Stimulated activated CD4-positive, alpha-beta T cell treated with anti-CD3 and anti-CD28 coated beads, Interleukin-4, amount 100 ng/mL, for 24 hours (primary cell): Measurements from ENCODE around the gene CES3.

ENCODE experiments used
- DNase-seq: peaks from one replicate; pipeline ENCODE4 v3.0.0-alpha.2; 2020

CES3 gene

DNA sequence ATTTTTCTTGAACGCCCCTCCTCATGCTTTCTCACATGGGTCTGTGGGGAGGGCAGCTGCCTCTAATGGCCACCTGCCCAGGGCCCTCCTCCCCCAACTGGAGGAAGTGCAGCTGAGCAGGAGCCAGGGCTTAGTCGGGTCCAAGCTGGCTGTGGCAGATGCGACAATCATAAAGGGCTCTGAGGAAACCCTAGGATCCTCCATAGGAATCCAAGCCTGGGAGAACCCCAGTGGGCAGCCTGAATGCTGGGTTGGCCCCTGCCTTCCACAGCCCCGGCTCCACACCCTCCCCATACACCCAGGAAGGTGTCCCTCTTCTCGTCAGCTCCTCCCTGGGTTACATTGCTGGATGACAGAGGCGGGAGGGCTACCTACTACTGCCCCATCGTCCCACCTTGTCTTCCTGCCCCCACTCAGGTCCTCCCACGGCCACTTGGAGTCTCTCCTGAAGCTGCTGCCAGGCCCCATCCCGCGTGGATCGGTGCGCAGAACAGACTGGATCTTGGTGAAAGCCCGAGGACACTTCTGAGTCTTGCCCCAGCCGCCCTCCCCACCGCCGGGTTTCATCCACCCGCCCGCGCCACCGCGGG, 52.3 kb downstream of the CES3 start:
- no peak for DNase-seq

DNA sequence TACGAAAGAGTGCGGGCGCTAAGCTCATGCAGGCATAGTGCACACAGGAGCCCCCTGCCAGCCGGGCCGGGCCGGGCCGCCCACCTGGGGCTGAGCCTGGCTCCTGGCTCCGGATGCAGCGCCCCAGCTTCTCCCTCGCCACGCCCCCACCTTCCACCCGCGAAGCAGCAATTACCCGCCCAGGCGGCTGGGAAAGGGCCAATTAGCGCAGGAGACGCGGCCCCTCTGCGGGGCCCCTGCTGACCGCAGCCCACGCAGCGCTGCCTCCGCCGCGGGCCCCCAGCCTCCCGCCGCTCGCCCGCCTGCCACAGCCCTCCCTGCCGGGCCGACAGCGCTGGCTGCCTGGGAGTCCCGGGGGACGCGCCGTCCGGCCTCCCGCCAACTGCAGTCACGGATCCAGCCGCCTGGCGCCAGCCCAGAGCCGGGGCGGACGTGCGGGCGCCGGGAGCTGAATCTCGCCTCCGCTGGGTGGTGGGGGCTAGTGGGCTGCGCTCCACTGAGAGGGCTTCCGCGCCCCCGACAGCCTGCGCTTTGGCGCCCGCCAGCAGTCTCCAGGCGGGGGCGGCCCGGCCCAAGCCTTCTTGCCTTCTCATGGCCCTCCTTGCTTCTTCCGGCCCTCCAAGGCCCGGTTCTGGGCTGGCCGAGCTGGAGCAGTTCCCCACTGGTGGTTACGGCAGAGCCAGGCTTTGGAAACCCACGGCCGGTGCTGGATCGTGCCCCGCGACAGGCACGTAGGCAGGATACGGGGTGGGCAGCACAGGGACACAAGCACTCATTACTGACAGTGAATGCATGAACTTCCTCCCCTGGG, 53.0 kb downstream of the CES3 start:
- peak; percentile 76 for DNase-seq

DNA sequence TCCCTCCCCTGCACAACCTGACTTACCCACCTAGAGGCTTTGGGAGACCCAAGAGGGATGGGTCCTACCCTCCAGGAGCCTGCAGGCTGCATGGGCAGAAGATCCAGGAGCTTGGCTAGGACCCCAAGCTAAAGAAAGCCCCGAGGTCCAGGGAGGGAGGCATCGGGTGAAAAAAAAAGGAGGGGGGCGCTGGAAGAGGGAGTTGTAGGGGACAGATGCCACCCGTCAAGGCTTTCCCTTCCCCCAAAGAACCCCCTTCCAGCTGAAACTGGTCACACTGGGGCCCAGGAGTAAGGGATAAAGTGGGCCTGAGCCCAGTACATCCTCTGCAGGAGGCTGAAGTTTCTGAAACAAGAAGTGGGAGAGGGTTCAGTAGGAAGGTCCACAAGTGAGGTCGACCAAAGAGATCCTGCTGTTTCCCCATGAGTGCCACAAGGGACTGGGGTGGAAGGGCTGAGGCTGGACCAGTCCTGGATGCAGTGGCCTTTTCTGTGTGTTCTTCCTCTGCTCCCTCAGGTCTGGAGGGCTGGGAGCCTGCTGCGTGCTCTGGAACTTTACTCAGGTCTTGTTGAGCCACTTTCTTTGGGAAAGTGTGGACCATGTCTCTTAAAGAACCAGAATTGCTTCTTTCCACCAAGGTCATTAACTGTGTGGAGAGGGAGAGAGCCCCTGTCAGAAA, 53.7 kb downstream of the CES3 start:
- no peak for DNase-seq

DNA sequence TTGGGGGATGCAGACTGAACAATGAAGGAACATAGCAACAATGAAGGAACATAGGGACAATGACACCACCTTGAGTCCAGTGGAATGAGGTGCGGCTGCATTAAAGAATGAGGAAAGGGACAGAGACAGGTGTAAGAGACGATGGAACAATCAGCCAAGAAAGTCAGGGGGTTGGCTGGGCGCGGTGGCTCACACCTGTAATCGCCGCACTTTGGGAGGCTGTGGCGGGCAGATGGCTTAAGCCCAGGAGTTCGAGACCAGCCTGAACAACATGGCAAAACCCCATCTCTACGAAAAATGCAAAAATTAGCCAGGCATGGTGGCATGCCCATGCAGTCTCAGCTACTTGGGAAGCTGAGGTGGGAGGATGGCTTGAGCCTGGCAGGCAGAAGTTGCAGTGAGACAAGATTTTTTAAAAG, 54.3 kb downstream of the CES3 start:
- DNase-seq, result no peak

DNA sequence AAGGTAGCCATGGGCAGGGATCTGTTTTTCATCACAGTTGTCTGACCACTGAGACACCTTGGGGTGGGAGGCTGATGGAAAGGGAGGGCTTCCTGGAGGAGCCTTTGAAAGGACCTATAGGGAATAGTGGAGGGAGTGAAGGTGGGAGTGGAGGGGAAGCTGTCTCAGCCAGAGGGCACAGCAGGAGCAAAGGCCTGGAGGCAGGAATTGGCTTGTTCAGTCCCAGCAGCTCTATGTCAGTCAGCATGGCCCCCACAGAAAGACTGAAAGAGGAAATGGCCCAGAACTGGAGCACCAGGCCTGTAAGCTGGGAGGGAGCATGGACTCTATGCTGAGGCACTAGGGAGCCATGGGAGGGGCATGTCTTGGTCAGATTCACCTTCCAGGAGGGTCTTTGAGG, 55.1 kb downstream of the CES3 start:
- no peak for DNase-seq

DNA sequence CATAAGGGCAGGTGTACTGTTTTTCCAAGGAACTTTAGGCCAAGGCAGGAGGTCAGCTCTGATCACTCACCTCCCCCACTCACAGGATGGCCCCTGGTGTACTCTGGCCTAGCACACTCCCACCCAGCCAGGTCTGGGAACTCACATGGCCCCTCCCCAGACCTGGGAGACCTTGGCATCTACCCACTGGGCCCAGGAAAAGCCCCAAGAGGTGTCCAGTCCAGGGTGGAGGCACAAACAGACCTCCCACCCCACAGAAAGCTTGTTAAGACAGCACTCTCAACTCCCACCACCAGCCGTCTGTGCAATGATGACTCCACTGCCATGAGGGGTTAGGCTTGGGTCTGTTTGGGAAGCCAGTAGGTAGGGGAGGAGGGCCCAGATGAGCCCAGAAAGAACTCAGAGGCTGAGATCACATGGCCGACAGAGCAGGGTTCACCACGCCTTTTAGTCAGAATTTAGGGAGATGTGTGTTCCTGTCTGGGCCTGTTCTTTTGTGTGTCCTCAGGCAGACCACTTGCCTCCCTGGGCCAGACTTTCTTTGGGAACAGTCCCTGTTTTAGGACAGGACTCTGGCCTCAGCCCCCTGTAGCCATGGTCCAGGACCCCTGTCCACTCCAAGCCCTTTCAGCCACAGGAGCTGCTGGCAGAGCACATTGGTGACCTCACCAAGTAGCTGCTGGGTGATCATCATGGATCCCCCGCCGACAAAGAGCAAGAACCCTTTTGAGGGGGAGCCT, 55.8 kb downstream of the CES3 start:
- no peak for DNase-seq

DNA sequence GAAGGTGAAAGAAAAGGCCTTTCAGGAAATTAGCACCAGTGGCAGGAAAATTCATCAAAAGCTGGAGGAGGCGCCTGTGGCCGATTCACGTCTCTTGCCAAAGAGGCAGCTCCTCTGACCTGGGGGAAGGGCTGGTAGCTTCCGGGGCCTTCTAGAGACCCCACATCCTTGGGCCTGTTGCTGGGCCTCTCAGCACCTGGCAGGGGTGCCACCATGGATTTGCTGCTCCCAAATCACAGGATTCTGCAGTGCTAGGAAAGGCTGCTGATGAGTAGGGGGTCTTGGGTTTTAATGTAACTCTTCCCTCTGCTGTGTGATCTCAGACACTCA, 56.3 kb downstream of the CES3 start:
- no peak for DNase-seq

DNA sequence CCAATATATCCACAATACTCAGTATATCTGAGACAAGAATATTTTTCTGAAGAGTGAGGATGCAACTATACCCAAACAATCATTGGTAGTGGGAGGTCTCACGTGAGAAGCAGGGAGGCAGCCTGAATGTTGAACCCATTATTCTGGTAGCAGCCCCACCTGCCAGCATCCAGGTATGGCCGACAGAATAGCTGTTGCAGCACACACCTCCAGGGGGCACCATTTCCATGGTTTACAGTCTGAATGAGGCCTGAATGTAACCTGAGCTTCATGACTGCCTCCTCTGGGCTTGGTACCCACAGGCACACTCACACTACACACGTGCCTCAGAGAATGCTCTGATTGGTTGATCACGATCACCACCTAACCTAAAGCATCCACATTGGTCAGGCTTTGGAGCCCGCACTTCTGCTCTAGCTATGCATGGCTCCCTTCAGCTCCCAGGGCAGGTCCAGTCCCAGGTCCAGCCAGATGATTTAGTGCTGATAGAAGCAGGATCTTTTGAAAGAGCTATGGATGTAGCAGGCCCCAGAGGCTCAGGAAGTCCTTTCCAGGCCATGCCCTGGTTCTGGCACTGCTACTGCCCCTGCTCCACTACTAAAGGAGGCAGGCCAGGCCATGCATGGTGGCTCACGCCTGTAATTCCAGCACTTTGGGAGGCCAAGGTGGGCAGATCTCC, 56.9 kb downstream of the CES3 start:
- DNase-seq, result peak; percentile 90

DNA sequence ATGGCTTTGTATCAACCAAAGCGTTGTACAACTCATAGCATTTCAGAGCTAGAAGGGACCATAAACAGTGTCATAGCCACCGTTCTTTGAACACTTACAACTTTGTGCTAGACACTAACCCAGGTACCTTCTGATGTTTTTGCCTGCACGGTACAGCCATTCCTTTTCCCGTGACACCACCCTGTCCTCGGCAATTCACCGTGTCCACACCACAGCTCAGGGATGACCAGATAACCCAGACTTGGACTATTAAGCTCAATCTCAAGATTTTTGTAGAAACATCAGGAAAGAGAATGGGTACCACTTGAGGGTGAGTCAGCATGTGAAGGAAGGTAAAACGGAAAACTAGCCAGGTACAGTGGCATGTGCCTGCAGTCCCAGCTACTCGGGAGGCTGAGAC, 58.1 kb downstream of the CES3 start:
- no peak for DNase-seq

DNA sequence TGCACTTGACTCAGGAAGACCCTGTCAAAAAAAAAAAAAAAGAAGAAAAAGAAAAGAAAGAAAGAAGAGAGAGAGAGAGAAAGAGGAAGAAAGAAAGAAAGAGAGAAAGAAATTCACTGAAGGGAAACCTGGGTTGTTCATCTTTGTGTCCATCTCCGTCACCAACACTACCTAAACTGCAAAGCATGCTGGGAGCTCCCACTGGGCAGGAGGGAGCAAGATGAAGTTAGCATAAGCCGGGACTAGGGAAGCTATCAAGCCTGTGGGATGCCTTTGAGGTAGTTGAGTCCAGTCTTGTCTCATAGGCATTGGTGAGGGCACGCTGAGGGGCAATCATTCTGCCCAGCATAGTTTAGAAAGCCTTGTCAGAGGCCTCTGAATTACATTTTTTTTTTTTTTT, 60.3 kb downstream of the CES3 start:
- DNase-seq, result no peak

DNA sequence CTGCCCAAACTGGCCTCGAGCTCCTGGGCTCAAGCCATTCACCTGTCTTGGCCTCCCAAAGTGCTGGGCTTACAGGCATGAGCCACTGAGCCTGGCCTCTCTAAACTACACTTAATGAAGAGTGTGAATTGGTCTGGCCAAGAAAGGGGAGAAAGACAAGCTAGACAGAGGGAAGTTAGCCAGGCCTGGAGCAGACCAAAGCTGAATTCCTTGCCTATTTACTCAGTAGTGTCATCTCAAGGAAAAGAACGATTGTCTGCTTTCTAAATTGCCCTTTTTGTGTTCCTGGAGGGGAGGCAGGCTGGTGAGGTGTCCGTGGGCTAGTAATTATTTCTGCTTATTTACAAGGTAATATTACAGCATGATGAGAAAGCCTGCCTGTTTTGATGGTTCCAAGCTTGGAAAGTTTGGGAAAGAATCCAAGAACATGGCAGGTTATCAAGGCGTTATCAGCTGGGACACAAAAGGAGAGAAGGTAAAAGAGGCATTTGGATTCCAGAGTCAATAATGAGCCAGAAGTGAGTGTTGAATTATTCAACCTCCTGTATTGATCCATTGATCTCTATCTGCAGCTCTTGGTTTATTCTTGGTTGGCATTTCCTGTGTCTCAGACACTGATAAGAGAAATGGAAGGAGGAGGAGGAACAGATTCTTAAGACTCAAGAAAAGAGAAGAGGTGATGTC, 61.6 kb downstream of the CES3 start:
- DNase-seq, result no peak

DNA sequence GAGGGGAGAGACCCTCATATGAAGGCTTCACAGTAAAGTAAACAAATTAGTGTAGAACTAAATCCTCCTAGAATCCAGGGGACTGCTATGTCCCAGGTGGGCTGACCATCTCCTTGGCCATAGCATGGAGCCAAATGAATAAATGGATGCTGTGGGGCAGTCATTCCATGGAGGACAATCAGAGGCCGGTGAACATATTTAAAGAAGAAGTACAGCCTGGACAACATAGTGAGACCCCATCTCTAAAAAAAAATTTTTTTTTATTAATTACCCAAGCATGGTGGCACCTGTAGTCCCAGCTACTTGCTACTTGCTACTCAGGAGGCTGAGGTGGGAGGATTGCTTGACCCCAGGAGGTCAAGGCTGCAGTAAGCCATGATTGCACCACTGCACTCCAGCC, 62.6 kb downstream of the CES3 start:
- DNase-seq, result no peak
